22Rv1 (cell line): Measurements from ENCODE around the gene DTX2.
"Not testable (repeated sequence)": the region's sequence is repeated elsewhere in the genome, so short reads cannot be mapped to it uniquely, and the experiment has no call there.

Source experiments
- ZFX ChIP-seq: fragments of 450-650 bp; IDR thresholded peaks from 2 replicates; pipeline ENCODE4 v1.6.1; 2017; ENCODE audit warnings: antibody characterized with exemption, borderline replicate concordance
- TF ChIP-seq, protein P1 (sequence below): fragments of 450-650 bp; IDR thresholded peaks from 2 replicates; pipeline ENCODE4 v1.5.1; 2017; ENCODE audit warnings: mild to moderate bottlenecking

DNA sequence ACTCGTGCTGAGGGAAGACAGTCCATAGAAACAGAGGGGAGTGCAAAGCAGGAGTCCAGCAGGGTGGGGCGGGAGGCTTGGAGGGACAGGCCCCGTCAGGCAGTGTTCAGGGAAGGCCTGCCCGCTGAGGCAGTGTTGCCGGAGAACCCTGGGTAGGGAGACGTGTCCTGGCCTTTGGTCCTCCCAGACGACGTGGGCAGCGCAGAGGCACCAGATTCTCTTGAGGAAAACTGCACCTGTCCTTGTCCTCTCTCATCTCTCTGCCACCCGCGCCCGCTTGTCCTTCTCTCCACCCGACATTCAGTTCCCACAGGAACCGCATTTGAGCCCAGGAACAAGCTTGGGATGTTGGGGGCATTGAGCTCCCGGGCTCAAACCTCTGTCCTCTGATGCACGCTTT lies 34.2 kb downstream of the DTX2 start:
- TF ChIP-seq, protein P1, sequence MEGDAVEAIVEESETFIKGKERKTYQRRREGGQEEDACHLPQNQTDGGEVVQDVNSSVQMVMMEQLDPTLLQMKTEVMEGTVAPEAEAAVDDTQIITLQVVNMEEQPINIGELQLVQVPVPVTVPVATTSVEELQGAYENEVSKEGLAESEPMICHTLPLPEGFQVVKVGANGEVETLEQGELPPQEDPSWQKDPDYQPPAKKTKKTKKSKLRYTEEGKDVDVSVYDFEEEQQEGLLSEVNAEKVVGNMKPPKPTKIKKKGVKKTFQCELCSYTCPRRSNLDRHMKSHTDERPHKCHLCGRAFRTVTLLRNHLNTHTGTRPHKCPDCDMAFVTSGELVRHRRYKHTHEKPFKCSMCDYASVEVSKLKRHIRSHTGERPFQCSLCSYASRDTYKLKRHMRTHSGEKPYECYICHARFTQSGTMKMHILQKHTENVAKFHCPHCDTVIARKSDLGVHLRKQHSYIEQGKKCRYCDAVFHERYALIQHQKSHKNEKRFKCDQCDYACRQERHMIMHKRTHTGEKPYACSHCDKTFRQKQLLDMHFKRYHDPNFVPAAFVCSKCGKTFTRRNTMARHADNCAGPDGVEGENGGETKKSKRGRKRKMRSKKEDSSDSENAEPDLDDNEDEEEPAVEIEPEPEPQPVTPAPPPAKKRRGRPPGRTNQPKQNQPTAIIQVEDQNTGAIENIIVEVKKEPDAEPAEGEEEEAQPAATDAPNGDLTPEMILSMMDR: not testable (repeated sequence)
- TF ChIP-seq ZFX: not testable (repeated sequence)
